GM12865 (cell line): ENCODE measurements around the gene KLHDC8A.

Experiments
- DNase-seq: peaks from one replicate; pipeline ENCODE4 v3.0.0; 2010; ENCODE audit warnings: low read depth
- H3K4me3 ChIP-seq: 2 replicates; pipeline ENCODE4 v1.5.1; 2011; ENCODE audit warnings: mild to moderate bottlenecking, low read depth, low read length, control low read depth
- TF ChIP-seq, protein P1 (sequence below): IDR thresholded peaks from 2 replicates; pipeline ENCODE4 v1.5.1; 2011; ENCODE audit warnings: low read length, control low read depth, low read depth, inconsistent platforms; ENCODE audit not compliant: insufficient read depth; ENCODE audit errors: missing control alignments

Gene KLHDC8A

DNA sequence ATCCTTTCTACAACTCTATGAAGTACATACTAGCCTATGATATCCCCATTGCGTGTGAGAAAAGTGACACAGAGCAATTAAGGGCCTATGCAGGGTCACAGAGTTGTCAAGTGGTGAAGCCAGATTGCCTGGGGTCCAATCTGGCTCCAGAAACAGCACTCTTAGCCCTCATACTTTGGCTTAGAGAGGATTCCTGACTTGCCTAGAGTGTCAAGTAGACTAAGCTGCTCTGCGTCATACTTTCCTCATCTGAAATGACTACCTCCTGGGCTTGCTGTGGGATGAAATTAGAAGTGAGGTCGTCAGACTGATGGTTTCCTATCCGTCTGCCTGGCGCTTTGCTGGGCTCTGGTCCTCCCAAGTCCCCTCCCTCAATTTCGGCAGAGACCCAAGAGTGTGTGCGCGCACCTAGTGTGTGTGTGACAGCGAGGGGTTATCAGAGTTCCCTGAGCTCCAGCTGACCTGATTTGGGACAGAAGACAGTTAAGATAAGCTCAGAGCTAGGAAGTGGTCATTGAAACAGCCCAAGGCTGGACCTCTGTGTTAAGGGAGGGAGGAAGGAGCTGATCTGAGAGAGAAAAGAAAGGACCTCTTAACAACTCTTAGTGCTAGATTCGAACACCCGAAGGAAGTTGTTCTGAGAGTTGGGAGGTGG is 29.8 kb downstream of the KLHDC8A start:
- no peak for DNase-seq
- no peak overlapping the region for H3K4me3 ChIP-seq
- TF ChIP-seq, protein P1, sequence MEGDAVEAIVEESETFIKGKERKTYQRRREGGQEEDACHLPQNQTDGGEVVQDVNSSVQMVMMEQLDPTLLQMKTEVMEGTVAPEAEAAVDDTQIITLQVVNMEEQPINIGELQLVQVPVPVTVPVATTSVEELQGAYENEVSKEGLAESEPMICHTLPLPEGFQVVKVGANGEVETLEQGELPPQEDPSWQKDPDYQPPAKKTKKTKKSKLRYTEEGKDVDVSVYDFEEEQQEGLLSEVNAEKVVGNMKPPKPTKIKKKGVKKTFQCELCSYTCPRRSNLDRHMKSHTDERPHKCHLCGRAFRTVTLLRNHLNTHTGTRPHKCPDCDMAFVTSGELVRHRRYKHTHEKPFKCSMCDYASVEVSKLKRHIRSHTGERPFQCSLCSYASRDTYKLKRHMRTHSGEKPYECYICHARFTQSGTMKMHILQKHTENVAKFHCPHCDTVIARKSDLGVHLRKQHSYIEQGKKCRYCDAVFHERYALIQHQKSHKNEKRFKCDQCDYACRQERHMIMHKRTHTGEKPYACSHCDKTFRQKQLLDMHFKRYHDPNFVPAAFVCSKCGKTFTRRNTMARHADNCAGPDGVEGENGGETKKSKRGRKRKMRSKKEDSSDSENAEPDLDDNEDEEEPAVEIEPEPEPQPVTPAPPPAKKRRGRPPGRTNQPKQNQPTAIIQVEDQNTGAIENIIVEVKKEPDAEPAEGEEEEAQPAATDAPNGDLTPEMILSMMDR, result no peak

DNA sequence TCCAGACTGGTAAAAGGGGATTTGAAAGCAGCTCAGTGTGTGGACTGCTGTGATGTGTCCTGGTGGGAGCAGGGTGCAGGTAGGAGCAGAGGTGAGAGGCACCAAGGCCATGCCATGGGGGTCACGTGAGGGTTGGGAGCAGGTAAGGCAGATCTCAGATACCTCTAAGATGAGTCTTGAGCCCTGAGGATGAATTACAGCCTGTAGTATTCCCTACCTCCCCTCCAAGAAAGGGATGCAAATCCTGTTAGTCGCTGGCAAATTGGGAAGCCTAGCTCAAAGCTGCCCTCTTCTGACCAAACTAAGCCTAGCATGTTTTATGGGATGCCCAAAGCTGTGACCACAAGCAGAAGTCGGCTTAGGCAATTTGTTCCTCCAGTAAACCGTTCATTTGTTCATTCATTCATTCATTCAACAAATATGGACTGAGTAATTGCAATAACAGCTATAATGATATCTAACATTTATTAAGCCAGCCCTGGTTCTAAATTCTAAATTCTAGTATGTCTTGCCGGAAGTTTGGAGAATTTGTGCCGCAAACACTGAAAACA is 31.3 kb downstream of the KLHDC8A start:
- DNase-seq, result peak; percentile 69
- H3K4me3 ChIP-seq, result no peak overlapping the region
- TF ChIP-seq, protein P1, result peak; percentile 81

DNA sequence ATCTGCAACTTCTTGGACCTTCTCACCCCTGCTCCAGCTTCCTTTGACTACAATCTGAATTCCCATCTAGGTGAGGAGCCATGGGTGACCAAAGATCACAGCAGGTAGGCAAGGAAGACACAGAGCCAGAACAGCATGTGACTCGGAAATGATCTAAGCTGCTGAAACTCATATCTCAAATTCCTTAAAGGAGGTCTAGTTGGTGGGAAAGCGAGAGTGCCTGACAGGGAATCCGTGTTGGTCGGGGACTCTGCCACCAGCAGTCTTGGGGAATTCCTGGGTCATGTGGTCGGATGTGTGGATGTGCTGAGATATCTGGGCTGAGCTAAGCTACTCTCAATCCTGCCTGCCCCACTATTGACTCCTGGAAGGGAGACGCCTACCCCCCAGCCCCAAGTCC is 31.9 kb downstream of the KLHDC8A start:
- H3K4me3 ChIP-seq, result no peak overlapping the region
- DNase-seq, result peak; percentile 21
- TF ChIP-seq, protein P1, result no peak

DNA sequence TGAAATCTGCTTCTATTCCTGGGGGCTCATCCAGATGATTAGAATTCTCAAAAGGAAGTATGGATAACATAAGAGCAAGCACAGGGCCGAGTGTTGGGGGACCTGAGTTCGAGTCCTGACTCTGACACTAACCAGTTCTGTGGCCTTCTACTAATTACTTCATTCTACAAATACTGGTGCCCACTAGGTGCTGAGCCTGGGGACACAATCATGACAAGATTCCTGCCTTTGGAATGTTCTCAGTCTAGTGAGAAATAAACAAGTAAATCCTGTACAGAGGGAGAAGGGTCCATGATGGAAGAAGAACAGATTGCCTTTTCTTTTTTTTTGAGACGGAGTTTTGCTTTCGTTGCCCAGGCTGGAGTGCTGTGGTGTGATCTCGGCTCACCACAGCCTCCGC is 32.9 kb downstream of the KLHDC8A start:
- H3K4me3 ChIP-seq, result no peak overlapping the region
- TF ChIP-seq, protein P1, result no peak
- DNase-seq, result no peak

DNA sequence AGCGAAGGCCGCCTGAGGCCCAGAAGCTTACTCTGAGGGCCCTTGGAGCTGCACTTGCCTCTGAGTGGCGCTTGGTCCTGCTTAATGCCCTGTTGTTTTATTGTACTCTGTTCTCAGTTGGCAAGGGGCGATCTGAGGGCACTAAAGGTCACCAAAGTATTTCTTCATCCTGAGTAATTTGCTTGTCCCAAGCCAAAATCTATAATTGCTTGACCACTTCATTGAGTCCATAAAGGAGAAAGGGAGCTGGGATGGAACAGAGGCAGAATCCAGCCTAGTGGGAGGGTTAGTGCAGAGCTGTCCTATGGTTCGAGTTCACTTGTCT is 34.8 kb downstream of the KLHDC8A start:
- no peak for DNase-seq
- no peak overlapping the region for H3K4me3 ChIP-seq
- TF ChIP-seq, protein P1, result no peak

DNA sequence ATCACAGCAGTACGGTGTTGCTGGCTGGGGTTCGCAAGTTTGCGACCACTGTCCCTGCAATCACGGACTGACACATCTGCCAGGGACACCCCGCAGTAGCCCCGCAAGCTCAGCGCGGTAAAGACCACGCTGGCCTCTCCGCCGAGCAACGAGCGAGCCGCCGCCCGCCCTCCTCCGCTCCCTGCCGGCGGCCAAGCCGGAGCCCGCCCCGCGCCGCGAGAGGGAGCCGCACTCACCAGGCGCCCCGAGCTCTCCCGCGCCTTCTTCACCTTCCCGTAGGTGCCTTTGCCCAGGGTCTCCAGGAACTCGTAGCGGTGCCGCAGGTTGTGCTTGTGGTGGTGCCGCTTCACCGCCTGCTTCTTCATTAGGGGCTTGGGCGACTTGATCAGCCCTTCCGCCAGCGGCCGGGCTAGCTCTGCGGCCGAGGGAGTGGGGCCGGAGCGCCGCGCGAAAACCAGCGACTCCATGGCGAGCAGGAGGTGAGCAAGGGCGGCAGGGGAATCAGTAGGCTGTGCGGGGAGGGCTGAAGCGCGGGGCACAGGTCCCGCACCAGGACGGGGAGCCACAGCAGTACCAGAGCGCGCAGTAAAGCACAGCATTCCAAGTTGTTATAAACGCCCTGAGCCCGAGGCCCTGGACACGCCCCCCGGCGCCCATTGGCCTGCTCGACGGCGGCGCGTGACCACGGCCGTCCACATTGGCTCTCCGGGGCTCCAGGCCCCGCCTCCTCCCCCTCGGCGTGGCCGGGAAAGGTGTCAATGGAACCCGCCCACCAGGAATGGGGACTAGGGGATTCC is 35.4 kb downstream of the KLHDC8A start, which contains the start of gene NUAK2:
NUAK2 (minus strand) TSS at position 584 of the 797 bp plus-strand sequence; CDS start at position 467, 117 bp downstream.
- H3K4me3 ChIP-seq, result peak within 1 kb of the TSS; percentile 54
- TF ChIP-seq, protein P1, result peak; percentile 12
- peak; percentile 56 for DNase-seq
